NCI-H1436 treated with DMSO at 0.1 percent for 48 hours (cell line): ENCODE data around the gene CNPY2.
"Not testable (repeated sequence)": the region's sequence is repeated elsewhere in the genome, so short reads cannot be mapped to it uniquely, and the experiment has no call there.

Source experiments
- DNase-seq: peaks from one replicate; lab custom pipeline; 2025; lab: John Stamatoyannopoulos, UW

CNPY2 gene

DNA sequence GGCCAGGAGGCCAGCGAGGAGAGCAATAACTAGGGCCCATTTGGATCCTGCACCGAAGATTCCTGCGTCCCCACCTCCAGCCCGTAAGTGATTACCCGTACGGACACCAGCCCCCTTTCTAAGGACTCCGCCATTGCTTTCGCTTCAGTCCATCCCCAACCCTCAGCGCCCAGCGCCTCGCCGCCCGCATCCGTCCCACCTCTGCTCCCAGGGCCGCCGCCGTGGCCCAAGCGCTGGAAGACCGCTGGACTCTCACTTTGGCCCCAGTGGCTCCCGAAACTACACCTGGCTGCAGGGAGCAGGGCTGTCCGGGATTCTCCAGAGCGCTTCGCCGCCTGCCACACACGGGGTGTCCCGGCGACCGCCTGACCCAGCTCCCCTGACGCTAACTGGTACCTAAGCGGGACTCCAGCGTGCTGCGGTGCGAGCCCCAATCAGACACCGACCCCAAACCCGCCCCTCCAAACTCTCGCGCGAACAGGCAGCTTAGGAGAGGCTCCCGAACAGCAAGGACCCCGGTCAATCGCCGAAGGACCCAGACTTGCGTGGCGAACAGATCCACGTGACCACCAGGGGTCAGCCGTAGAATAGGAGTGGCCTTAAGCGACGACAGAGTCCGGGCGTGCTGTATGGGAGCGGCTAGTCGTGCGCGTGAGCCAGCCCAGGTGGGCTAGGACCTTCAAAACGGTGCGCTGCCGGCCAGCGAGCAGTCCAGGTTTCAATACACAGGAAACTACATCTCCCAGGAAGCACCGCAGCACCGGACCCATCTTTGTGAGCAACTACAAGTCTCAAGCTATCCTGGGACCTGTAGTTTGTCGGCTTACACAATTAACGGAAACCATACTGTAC is at the start of gene CNPY2:
Gene CNPY2 (minus strand): TSS at position 367 of the 852 bp plus-strand sequence. CDS start 771 bp downstream, outside the sequence.
- peak; percentile 90 for DNase-seq

GRCh38 chr12:56362130-56363059 is 46.6 kb upstream of the CNPY2 start, which contains the start of gene APOF:
APOF (minus strand) TSS chr12:56362857; CDS start chr12:56362745, 112 bp downstream.
- DNase-seq = no peak

DNA sequence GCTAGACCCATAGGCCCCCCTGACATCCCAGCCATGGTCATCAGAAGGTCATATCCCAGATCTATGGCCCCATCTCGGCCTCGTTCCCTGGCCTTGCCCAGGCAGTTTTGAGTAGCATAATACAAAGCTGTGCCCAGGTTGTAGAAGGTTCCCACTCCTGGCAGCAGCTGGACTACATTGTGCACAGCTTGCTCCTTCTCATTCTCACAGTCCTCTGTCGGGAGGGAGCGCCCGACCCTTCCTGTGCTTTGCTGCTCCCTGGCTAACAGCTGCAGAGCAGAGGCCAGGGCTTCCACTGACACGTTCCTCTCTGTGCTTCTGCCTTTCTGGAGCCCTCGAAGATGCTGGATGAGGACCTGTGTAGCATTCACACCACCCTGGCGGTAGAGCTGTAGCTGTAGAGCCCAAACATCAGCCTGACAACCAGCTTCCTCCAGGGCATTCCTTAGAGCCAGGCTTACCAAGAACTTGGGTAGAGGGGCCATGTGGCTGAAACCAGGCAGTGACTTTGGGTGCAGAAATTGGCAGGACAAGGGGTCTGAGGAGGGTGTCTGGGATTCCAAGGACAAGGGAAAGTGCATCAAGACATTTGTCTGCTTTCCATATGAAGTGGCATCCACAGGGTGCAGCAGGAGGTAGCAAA is 45.8 kb upstream of the CNPY2 start:
- no peak for DNase-seq

DNA sequence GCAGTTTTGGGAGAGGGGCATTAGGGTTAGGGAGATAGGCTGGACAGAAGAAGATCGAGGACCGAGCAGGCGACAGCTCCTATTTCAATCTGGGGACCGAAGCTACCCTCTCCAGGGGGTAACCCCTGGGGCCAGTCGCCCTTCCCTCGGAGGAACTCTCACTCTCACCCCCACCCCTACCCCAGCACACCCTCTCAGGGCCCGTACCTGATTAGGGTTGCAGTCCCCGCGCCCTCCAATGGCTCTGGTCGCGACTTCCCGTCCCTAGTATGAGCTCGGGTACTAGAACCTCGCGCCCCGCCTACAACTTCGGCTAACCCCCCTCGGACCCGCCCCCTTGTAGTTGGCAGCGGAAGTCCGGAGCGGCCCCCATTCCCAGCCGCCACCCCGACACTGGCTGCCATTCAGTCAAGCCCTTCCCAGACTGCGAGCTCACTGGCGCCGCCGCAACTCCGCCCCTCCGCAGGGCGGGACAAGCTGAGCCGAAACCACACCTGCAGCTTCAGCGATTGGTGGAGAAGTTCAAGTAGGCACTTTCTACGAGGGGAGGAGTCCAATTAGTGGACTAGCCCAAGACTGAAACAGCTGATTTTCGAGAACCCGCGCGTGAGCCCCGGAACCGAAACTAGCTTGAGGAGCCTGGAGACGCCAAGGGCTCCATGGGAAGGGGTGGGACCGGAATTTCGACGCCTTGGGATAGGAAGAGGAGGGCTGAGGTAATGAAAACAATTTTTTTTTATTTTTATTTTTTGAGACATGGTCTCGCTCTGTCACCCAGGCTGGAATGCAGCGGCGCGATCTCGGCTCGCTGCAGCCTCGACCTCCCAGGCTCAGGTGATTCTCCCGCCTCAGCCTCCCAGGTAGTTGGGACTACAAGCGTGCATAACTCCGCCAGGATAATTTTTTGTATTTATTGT is 44.3 kb upstream of the CNPY2 start, which contains the start of gene STAT2:
Gene STAT2 (minus strand): TSS at position 257 of the 917 bp plus-strand sequence. CDS start 3,536 bp downstream, outside the sequence.
- peak; percentile 98 for DNase-seq

GRCh38 chr12:56358836-56359532 is 43.2 kb upstream of the CNPY2 start:
- DNase-seq = no peak

- no peak for DNase-seq
Observed at GRCh38 chr12:56351325-56351724, 35.5 kb upstream of the CNPY2 start.

GRCh38 chr12:56350662-56351061 is 34.9 kb upstream of the CNPY2 start:
- DNase-seq = no peak

DNA sequence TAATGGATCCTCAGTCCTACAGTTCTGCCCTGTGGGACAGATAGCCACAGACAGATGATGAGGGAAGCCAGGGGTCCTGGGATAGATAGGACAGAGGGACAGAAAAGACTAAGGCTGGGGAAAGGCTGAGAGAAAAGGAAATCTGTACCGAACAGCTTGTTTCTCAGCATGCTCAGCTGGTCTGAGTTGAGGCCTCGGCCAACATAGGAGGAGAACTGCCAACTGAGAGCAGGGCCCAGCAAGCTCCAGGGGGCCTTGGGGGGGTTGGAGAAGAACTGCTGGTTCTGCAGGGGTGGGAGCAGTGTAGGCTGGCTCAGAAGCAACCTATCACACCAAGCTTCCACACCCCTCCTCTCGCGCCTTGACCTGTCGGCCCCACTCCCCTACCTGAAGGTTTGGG is 33.0 kb upstream of the CNPY2 start:
- no peak for DNase-seq

DNA sequence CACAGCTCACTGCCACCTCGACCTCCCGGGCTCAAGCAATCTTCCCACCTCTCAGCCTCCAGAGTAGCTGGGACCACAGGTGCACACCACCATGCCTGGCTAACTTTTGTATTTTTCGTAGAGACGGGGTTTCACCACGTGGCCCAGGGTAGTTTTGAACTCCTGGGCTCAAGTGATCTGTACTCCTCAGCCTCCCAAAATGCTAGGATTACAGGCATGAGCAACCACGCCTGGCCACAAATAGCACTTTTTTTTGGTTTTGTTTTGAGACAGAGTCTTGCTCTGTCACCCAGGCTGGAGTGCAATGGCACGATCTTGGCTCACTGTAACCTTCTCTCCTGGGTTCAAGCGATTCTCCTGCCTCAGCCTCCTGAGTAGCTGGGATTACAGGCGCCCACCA is 31.5 kb upstream of the CNPY2 start:
- not testable (repeated sequence) for DNase-seq

GRCh38 chr12:56346675-56347074 is 30.9 kb upstream of the CNPY2 start:
- no peak for DNase-seq

DNA sequence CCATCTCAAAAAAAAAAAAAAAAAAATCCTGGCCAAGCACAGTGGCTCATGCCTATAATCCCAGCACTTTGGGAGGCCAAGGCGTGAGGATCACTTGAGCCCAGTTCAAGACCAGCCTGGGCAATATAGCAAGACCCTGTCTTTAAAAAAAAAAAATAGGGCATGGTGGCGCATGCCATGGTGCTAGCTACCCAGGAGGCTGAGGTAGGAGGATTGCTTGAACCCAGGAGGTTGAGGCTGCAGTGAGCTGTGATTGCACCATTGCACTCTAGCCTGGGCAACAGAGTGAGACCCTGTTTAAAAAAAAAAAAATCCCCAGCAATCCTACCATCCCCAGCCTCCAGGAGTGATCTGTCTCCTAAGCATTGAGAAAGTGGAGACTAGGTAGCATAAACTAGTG is 26.5 kb upstream of the CNPY2 start:
- DNase-seq = not testable (repeated sequence)

DNA sequence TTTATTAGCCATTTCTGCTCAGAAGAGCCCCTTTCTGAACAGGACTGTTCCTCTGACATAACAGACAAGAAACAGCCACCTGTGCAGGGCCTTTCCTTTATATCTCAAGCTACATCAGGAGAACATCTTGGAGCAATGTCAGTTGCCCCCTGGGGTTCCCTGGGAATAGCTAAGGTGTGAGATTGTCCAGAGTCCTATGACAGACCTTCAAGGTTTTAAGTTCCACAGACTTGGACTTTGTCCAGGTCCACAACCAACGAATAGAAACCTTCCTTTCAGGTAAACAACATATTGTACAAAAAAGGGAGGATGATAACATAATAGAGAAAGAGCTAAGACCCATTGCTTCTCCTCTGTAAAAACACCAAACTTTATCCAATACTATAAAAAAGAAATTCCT is 25.8 kb upstream of the CNPY2 start:
- no peak for DNase-seq

DNA sequence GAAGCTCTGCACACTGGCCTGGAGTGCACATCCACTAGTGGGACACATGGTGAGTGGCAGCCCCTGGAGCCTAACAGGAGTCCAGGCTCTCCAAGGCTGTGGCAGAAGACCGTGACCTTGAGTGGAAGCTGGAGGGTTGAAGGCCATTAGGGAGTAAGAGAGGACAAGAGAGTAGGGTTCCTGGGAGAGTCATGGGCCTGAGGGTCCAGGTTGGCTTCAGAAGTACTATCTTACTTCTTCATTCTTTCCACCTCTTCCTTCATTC is 23.3 kb upstream of the CNPY2 start:
- no peak for DNase-seq

DNA sequence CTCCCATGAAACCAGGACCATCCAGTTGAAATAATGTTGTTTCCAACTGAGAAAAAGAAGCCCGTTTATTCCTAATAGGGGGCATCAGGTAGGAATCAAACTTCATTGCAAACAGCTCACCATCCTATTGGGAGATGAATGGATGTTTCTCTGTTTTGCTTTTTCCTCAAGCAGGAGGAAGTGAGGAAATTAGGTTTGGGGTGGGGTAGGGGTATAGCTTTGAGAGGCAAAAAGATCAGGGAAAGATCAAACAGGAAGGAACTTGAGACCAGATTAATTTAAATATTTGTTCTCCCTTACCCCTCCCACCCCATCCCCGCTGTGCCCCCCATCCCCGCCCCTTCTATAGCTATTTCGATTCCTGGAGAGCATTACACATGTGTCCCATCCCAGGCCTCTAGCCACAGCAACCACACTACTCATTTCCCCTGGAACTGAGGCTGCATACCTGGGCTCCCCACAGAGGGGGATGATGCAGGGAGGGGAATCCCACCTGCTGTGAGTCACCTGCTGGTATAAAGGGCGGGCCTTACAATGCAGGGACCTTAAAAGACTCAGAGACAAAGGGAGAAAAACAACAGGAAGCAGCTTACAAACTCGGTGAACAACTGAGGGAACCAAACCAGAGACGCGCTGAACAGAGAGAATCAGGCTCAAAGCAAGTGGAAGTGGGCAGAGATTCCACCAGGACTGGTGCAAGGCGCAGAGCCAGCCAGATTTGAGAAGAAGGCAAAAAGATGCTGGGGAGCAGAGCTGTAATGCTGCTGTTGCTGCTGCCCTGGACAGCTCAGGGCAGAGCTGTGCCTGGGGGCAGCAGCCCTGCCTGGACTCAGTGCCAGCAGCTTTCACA is 22.7 kb upstream of the CNPY2 start, which contains the start of gene IL23A:
Gene IL23A (plus strand): TSS at position 577 of the 850 bp plus-strand sequence. CDS start 161 bp downstream, at position 738.
- DNase-seq = no peak

GRCh38 chr12:56337753-56338251 is 22.0 kb upstream of the CNPY2 start:
- no peak for DNase-seq

GRCh38 chr12:56336361-56337167 is 20.8 kb upstream of the CNPY2 start:
- no peak for DNase-seq

DNA sequence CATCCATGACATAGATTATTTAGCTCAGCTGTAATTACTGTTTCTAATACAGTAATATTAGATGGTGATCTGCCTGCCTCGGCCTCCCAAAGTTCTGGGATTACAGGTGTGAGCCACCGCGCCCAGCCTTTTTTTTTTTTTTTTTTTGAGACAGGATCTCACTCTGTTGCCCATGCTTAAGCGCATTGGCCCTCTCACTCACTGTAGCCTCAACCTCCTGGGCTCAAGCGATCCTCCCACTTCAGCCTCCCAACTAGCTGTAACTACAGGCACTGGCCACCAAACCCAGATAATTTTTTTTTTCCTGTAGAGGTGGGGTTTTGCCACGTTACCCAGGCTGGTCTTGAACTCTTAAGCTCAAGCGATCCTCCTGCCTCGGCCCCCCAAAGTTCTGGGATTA is 19.7 kb upstream of the CNPY2 start:
- DNase-seq = not testable (repeated sequence)

DNA sequence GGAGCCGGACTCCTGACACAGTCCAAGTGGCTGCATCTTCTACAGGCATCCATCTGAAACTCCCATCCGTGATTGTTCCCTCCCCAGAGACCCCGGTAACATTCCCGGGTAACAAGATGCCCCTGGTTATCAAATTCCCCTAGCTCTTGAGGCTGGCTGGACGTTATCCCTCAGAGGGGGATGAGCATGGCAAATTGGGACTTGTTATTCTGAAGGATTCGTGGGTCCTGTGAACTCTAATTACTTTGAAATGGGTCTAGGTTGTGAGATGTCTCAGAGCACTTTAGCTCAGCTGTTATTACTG is 18.7 kb upstream of the CNPY2 start:
- DNase-seq = no peak
